ENCODE measurements around the gene FSTL4. TPM values are rescaled to one million over a fixed set of nuclear protein-coding genes. Genes with fewer than 3 reads are reported as not detected.
A peak's percentile ranks its signal among the peaks of the same experiment; 100 is the strongest.

Gene FSTL4
- total RNA-seq, 1 donor from 2014 or later = not detected

DNA sequence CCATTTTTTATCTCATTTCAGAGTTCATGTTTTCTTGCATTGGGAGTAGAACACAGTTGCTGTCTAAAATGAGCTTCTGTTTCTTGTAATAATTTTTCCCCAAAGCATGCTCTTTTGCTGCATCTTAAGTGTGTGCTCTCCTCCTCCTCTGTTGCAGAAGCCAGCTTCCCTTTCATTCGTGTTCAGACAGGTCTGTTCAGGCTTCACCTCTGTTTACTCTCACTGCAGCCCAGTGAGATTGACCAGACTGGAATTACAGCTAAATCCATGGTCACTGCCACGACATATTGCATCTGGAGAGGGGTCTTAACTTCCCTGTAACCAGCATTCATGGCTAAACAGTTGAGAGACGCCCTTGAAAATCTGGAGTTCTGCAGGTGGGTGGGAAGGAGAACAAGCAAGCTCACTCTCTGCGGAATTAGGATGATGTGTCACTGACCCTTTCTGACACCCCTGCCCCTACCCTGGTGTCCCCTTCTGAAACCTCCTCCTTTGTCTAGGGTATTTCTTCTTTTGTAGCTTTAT lies 223.2 kb downstream of the FSTL4 start:
- no peak for ATAC-seq (ENCODE audit: poor library complexity)
- DNase-seq = no peak
- intact Hi-C loops (cut with DNase I) = no loop called here

GRCh38 chr5:133387621-133388020 lies 224.7 kb downstream of the FSTL4 start:
- no peak for ATAC-seq (ENCODE audit: poor library complexity)
- intact Hi-C loops (cut with DNase I) = no loop called here
- no peak for DNase-seq

GRCh38 chr5:133387091-133387490 lies 225.2 kb downstream of the FSTL4 start:
- DNase-seq = no peak
- intact Hi-C loops (cut with DNase I) = no loop called here
- no peak for ATAC-seq (ENCODE audit: poor library complexity)

GRCh38 chr5:133386662-133387061 lies 225.7 kb downstream of the FSTL4 start:
- DNase-seq (no peak), ATAC-seq (ENCODE audit: poor library complexity) (no peak)
- intact Hi-C loops (cut with DNase I) = no loop called here

DNA sequence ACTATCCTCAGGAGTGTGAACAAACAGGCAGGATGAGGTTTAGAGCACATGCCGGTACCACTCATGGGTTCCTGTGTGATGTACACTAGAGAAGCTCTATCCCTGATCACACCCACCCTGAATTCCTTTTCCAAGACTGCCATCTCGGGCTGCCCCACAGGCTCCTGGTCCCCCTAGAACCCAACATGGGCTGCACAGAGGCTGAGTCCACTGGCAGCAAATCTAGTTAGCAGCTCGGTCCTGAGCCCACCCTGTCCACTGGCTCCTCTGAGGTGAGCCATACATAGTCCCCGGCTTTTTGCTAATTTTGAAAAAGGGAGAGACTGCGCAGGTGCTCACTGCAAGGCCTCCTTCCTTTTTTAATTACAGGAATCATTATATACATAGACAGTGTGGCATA lies 227.0 kb downstream of the FSTL4 start:
- no peak for ATAC-seq (ENCODE audit: poor library complexity)
- no peak for DNase-seq
- intact Hi-C loops (cut with DNase I) = no loop called here

DNA sequence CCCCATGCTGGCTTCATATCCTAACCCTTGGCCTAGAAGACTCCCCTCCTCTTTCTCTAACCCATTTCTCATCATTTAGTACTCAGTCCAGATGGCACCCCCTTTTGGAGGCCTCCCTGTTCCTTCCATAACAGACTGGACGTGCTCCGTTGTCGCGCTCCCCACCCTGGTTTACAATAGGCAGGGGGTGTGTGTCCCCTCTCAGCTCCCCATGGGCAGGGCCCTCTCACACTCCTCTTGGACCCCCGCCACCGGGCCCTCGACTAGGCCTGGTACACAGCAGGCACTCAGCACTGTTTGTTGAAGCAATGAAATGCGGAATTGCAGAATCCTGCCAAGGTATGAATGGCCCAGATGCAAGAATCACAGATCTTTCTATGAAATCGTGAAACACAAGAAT lies 227.4 kb downstream of the FSTL4 start:
- ATAC-seq (ENCODE audit: poor library complexity) (no peak), DNase-seq (no peak)
- intact Hi-C loops (cut with DNase I) = no loop called here

DNA sequence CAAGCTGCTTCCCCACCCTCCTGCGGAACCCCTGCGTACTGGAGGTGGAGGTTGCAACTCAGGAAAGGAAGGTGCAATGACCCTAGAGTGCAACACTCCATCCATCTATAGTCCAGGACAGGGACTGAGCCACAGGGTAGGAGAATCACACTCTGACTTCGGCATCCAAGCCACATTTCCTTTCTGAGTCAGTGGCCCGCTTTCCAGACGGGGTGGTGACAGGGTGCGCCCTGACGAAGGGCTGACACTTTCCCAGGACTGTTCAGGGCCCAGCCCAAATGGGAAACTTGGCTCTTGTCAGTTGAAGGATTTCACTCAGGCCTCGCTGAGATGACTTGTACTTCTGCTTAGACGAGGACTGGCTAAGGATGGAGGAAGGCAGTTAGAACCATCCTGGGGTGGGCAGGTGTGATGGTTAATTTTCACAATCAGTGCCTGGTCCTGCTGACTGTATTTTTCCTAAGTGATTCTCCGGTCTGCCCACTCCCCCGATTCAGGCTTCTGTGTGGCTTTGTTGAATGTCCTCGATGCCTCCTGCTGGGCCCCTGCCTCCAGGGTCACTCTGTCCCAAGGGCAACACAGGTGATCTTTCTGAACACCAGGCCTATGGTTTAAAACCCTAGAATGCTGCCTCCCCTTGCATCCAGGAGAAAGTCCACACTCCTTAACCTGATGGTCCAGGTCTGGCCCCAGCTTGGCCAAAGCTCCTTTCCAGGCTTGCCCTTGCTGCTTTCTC lies 228.1 kb downstream of the FSTL4 start:
- DNase-seq (no peak), ATAC-seq (ENCODE audit: poor library complexity) (peak; percentile 39)
- intact Hi-C loops (cut with DNase I) = no loop called here

DNA sequence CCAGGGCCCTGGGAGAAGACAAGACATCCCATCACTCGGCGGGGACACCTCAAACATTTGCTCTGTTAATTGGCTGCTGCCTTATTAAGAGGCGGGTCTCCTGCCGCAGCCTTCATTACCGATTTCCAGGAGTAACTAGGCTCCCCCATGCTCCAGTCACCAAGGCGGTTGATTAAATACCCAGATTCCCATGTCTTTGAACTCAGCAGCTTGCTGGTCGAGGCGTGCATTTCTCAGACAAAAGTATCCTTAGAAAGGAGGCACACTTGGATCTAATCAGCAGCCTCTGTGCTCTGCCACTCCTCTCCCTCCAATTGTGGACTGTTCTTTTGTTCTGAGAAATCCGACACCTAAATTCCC lies 228.8 kb downstream of the FSTL4 start:
- intact Hi-C loops (cut with DNase I) = no loop called here
- DNase-seq (no peak), ATAC-seq (ENCODE audit: poor library complexity) (no peak)

DNA sequence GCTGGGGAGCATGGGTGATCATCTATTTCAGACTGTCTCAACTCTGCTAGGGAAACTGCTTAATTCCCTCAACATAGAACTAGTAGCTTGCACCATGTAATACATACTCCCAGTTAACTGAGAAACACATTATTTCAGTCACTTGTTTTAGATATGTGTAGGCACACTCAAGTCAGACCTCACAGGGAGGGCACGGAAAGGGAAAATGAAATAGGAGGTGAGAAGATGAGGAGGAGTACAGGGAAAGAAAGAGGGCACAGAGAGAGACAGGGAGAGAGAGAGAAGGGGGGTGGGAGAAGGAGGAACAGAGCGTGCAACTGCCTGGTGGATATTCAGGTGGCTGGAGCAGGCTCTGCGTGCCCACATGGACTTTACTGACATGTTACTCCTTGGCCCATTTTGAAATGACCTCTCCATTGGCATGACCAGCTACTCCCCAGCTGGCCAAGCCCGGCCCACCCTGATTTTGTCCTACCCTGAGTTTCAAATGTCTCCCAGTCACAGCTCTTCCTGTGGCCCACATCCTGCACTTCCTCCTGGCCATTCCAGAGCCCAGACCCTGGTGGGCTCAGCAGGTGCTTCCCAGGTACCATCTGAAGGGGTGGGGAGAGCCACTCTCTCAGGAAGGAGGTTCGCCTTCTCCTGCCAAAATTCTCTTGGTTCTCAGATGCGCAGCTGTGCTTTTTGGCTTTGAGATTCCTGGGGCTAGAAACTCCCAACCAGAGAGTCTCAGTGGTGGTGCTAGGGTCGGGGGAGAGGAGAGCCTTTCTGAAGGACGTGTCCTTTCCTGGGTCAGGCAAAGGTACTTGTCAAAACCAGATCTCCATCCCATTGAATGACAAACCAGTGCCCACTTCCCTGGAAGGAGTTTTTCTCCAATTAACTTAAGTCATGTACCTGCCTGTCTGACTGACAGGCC lies 229.4 kb downstream of the FSTL4 start:
- intact Hi-C loops (cut with DNase I) = no loop called here
- ATAC-seq (ENCODE audit: poor library complexity) = no peak
- DNase-seq = no peak

GRCh38 chr5:133381571-133382365 lies 230.6 kb downstream of the FSTL4 start:
- no peak for ATAC-seq (ENCODE audit: poor library complexity)
- no peak for DNase-seq

GRCh38 chr5:133381041-133381440 lies 231.3 kb downstream of the FSTL4 start:
- intact Hi-C loops (cut with DNase I) = no loop called here
- DNase-seq (no peak), ATAC-seq (ENCODE audit: poor library complexity) (no peak)

More at GRCh38 chr5:133381571-133382365, 230.6 kb downstream of the FSTL4 start:
- intact Hi-C loops (cut with DNase I) = no loop called here

DNA sequence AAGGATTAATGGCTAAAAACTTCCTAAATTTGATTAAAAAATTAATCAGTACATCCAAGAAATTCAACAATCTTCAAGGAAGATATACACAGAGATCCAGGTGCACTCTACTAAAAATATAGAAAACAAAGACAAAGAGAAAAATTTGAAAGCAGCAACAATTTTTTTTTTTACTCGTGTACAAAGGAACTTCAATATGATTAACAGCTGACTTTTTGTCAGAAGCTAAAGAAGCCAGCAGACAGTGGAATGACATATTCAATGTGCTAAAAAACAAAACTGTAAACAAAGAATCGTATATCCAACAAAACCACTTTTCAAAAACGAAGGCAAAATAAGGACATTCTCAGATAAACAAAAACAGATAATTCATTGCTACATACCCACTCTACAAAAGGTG lies 234.6 kb downstream of the FSTL4 start:
- intact Hi-C loops (cut with DNase I) = no loop called here
- DNase-seq (no peak), ATAC-seq (ENCODE audit: poor library complexity) (no peak)

GRCh38 chr5:133376986-133377385 lies 235.4 kb downstream of the FSTL4 start:
- DNase-seq (no peak), ATAC-seq (ENCODE audit: poor library complexity) (no peak)
- intact Hi-C loops (cut with DNase I) = no loop called here

DNA sequence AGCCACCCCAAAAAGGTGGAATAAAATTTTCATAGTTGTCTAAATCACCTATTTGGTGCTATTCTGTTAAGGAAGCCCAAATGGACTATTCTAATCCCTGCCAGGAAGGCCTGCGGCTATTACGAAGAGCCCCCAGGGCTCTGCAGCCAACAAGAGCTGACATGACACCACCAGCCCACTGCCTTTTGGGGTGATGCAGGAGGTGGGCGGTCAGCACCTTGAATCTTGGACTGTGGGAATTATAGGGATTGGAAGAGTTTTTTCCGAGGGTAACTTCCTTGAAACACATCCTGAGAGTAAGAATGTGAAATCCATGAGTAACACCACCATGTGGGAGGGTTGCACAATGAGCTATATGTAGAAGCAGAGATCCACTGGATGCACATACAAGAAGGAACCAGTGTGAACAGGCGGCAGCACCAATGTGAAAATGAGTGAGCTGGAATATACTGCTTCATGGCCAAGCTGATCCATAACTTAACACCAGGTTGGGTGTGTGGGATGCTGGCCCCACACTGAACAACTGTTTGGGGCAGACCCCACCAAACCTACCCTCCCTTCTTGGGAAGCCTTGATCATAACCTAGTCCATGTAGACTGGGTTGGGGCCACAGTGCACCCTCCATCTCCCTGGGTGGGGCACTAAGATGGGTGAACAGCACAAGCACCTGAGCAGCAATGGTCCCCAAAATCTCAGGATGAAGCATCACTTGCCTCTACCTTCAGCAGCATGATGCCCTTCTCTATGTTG lies 239.0 kb downstream of the FSTL4 start:
- no peak for DNase-seq
- intact Hi-C loops (cut with DNase I) = no loop called here
- ATAC-seq (ENCODE audit: poor library complexity) = no peak

- DNase-seq (no peak), ATAC-seq (ENCODE audit: poor library complexity) (no peak)
- intact Hi-C loops (cut with DNase I) = no loop called here
Measured at GRCh38 chr5:133372293-133372937, 239.9 kb downstream of the FSTL4 start.

GRCh38 chr5:133371371-133372155 lies 240.8 kb downstream of the FSTL4 start:
- intact Hi-C loops (cut with DNase I) = no loop called here
- ATAC-seq (ENCODE audit: poor library complexity) = peak; percentile 53
- no peak for DNase-seq

- no peak for ATAC-seq (ENCODE audit: poor library complexity)
- intact Hi-C loops (cut with DNase I) = no loop called here
Measured at GRCh38 chr5:133370904-133371303, 241.4 kb downstream of the FSTL4 start.

More at GRCh38 chr5:133370904-133371303, 241.4 kb downstream of the FSTL4 start:
- DNase-seq = no peak

Data from Right ventricle myocardium superior (tissue), 1 donor.